OCI-LY1 (cell line): Measurements from ENCODE around the gene EYS.
"Not testable (repeated sequence)": the region's sequence is repeated elsewhere in the genome, so short reads cannot be mapped to it uniquely, and the experiment has no call there.

Experiments used
- CTCF ChIP-seq: fragments of 200-600 bp; sonication (generic), shearing (Covaris generic); IDR thresholded peaks from 2 replicates; pipeline ENCODE4 v1.5.1; 2017; ENCODE audit warnings: mild to moderate bottlenecking, antibody characterized with exemption, low read length, moderate library complexity, mixed read lengths
- EZH2 ChIP-seq: fragments of 200-600 bp; sonication (generic), shearing (Covaris generic); IDR thresholded peaks from 2 replicates; pipeline ENCODE4 v1.8.0; 2017; ENCODE audit warnings: borderline replicate concordance, mixed run types, mild to moderate bottlenecking, antibody characterized with exemption, low read length, moderate library complexity, mixed read lengths

- TF ChIP-seq CTCF, EZH2: not testable (repeated sequence)
Measured at GRCh38 chr6:65627434-65627999, 79.5 kb downstream of the EYS start.
